ENCODE results near the gene LORICRIN. TPM values are rescaled to one million over a fixed set of nuclear protein-coding genes. Genes with fewer than 3 reads are reported as not detected.

LORICRIN gene
- total and polyA plus RNA-seq, 2 experiments from 2014 or later = not detected

Other genes starting within 250 kb of the LORICRIN start
- gene SPRR1B, start 228.5 kb upstream of the LORICRIN start, total RNA-seq = not detected in 2 replicates
- 0.54 TPM in 1 of 2 replicates, not detected in the other for gene SPRR1B, start 228.5 kb upstream of the LORICRIN start, polyA plus RNA-seq
- gene SPRR2D, start 218.6 kb upstream of the LORICRIN start, total RNA-seq = not detected in 2 replicates
- gene SPRR2D, start 218.6 kb upstream of the LORICRIN start, polyA plus RNA-seq = not detected in 2 replicates
- gene SPRR2A, start 202.2 kb upstream of the LORICRIN start, total RNA-seq = not detected in 2 replicates
- 1.1 TPM in 1 of 2 replicates, not detected in the other for gene SPRR2A, start 202.2 kb upstream of the LORICRIN start, polyA plus RNA-seq
- gene SPRR2B, start 188.1 kb upstream of the LORICRIN start, total RNA-seq = not detected in 2 replicates
- not detected in 2 replicates for gene SPRR2B, start 188.1 kb upstream of the LORICRIN start, polyA plus RNA-seq
- not detected in 2 replicates for gene SPRR2E, start 165.2 kb upstream of the LORICRIN start, total RNA-seq
- gene SPRR2E, start 165.2 kb upstream of the LORICRIN start, polyA plus RNA-seq = not detected in 2 replicates
- 0.80 and 2.5 TPM in 2 replicates for gene SPRR2F, start 146.2 kb upstream of the LORICRIN start, total RNA-seq
- 26.1 and 42.2 TPM in 2 replicates for gene SPRR2F, start 146.2 kb upstream of the LORICRIN start, polyA plus RNA-seq
- gene SPRR2G, start 108.8 kb upstream of the LORICRIN start, total RNA-seq = not detected in 2 replicates
- gene SPRR2G, start 108.8 kb upstream of the LORICRIN start, polyA plus RNA-seq = not detected in 2 replicates
- not detected in 2 replicates for gene LELP1, start 56.3 kb upstream of the LORICRIN start, total RNA-seq
- gene LELP1, start 56.3 kb upstream of the LORICRIN start, polyA plus RNA-seq = not detected in 2 replicates
- gene PRR9, start 42.1 kb upstream of the LORICRIN start, total RNA-seq = not detected in 2 replicates
- gene PRR9, start 42.1 kb upstream of the LORICRIN start, polyA plus RNA-seq = 0.33 TPM in 1 of 2 replicates, not detected in the other
- gene PGLYRP3, start 53.3 kb downstream of the LORICRIN start, total RNA-seq = not detected in 2 replicates
- not detected in 2 replicates for gene PGLYRP3, start 53.3 kb downstream of the LORICRIN start, polyA plus RNA-seq
- not detected in 2 replicates for gene PGLYRP4, start 89.2 kb downstream of the LORICRIN start, total RNA-seq
- gene PGLYRP4, start 89.2 kb downstream of the LORICRIN start, polyA plus RNA-seq = not detected in 2 replicates
- 3.2 and 11.9 TPM in 2 replicates for gene S100A9, start 98.2 kb downstream of the LORICRIN start, total RNA-seq
- 1.9 and 6.4 TPM in 2 replicates for gene S100A9, start 98.2 kb downstream of the LORICRIN start, polyA plus RNA-seq
- gene S100A12, start 115.9 kb downstream of the LORICRIN start, total RNA-seq = not detected in 2 replicates
- gene S100A12, start 115.9 kb downstream of the LORICRIN start, polyA plus RNA-seq = 1.1 TPM in 1 of 2 replicates, not detected in the other
- 0.70 TPM in 1 of 2 replicates, not detected in the other for gene S100A8, start 131.4 kb downstream of the LORICRIN start, total RNA-seq
- 0.60 and 2.2 TPM in 2 replicates for gene S100A8, start 131.4 kb downstream of the LORICRIN start, polyA plus RNA-seq
- not detected in 2 replicates for gene S100A7A, start 156.8 kb downstream of the LORICRIN start, total RNA-seq
- not detected in 2 replicates for gene S100A7A, start 156.8 kb downstream of the LORICRIN start, polyA plus RNA-seq
- 0.60 TPM in 1 of 2 replicates, not detected in the other for gene S100A7, start 201.0 kb downstream of the LORICRIN start, total RNA-seq
- 1.0 and 2.5 TPM in 2 replicates for gene S100A7, start 201.0 kb downstream of the LORICRIN start, polyA plus RNA-seq

Data from hepatocyte (in vitro differentiated cells).